HL-60/S4 treated with retinoic acid at 250 ng/mL for 4 days and 3 days (cell line): ENCODE data around the gene EPHB2.

Experiments used
- in situ Hi-C: fragments of 300-500 bp; cut with MboI; formaldehyde crosslinking; loops from 2 replicates; pipeline ENCODE4 v1.7.0; 2022; ENCODE audit warnings: low sequenced_read_pairs

EPHB2 gene

GRCh38 chr1:22777388-22778057 is 66.9 kb downstream of the EPHB2 start:
- in situ Hi-C loops: no loop called here

GRCh38 chr1:22778408-22778807 is 67.8 kb downstream of the EPHB2 start:
- in situ Hi-C loops: no loop called here

GRCh38 chr1:22778862-22779520 is 68.4 kb downstream of the EPHB2 start:
- in situ Hi-C loops: no loop called here

- in situ Hi-C loops: no loop called here
Measured at GRCh38 chr1:22780696-22781095, 70.1 kb downstream of the EPHB2 start.

GRCh38 chr1:22781483-22781882 is 70.8 kb downstream of the EPHB2 start:
- in situ Hi-C loops: no loop called here

DNA sequence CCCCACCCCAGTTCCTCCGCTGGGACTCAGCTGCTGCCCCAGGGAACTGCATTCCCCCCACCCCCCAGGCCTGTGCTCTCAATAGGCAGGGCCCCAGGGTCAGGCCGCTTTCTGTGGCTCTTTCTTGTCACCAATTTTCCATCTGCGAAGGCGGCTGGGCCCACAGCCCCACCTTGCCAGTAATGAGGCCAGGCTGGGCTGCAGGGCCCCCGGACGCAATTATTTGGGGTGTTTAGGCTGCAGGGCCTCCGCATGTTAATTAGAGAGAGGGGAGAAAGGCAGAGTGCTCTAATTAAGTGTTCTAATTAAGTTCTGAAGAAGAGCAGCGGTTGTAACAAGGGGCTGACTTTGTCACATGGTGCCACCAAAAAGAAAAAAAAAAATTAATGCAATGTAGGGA is 71.8 kb downstream of the EPHB2 start:
- in situ Hi-C loops: no loop called here

- in situ Hi-C loops: no loop called here
Measured at GRCh38 chr1:22784317-22784716, 73.7 kb downstream of the EPHB2 start.

GRCh38 chr1:22784737-22785136 is 74.1 kb downstream of the EPHB2 start:
- in situ Hi-C loops: no loop called here

- in situ Hi-C loops: no loop called here
Measured at GRCh38 chr1:22786101-22786500, 75.5 kb downstream of the EPHB2 start.

- in situ Hi-C loops: no loop called here
Measured at GRCh38 chr1:22786719-22787489, 76.3 kb downstream of the EPHB2 start.

GRCh38 chr1:22787636-22788035 is 77.0 kb downstream of the EPHB2 start:
- in situ Hi-C loops: no loop called here

- in situ Hi-C loops: no loop called here
Measured at GRCh38 chr1:22788254-22788661, 77.6 kb downstream of the EPHB2 start.

- in situ Hi-C loops: no loop called here
Measured at GRCh38 chr1:22789356-22789994, 78.8 kb downstream of the EPHB2 start.

GRCh38 chr1:22790232-22791008 is 79.8 kb downstream of the EPHB2 start:
- in situ Hi-C loops: no loop called here

DNA sequence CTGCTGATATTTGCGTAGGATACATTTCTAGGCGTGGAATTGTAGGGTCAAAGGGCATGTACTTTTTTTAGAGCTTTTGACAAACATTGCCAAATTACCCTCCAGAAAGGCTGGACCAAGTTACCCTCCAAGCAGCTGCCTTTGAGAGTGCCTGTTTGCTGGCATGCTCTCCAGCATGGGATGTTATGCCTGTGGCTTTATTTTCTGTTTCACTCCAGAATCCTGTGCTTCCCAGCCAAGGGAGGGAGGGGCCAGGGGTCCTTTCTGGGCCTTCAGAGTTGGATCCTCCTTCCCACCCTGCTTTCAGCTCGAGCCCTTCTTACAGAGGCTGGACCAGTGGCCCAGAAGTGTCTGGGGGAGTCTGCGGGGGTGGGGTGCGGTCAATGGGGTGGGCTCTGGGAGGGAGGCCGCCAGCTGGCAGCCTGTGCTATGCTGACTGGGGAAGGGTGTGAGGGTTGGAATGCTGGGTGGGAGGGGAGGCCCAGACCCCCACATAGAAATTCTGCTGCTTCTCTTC is 81.2 kb downstream of the EPHB2 start:
- in situ Hi-C loops: no loop called here

DNA sequence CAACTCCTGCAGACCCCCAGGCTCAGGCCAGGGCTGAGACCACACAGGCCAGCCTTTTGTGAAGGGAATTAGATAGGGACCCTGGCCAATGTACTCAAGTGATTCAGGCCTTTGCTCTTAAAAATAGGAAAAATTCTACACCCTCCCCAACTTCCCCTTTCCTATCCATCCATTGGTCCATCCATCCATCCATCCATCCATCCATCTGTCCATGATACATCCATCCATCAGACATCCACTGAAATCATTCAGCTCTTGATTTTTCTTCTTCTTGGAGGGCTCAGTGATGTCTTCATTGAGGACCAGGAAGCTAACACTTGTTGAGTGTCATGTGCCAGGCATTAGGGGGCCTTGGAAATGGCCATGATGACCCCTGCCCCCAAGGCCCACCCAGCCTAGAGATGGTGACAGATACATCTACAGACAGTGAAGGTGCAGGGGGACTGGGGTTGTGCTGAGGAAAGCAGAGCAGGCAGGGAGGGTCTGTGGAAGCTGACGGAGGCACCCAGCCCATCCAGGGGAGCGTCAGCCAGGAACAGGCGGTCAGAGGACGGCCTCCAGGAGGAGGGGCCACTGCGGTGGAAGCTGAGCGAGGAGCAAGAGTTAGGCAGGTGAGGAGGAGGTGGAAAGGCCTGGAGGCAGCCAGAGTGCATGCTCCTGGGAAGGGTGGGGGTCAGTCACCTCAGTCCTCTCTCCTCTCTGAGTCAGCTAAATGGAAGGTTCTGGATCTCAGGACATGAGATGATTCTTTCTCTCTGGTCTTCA is 81.9 kb downstream of the EPHB2 start:
- in situ Hi-C loops: no loop called here

GRCh38 chr1:22793647-22794046 is 83.0 kb downstream of the EPHB2 start:
- in situ Hi-C loops: no loop called here

DNA sequence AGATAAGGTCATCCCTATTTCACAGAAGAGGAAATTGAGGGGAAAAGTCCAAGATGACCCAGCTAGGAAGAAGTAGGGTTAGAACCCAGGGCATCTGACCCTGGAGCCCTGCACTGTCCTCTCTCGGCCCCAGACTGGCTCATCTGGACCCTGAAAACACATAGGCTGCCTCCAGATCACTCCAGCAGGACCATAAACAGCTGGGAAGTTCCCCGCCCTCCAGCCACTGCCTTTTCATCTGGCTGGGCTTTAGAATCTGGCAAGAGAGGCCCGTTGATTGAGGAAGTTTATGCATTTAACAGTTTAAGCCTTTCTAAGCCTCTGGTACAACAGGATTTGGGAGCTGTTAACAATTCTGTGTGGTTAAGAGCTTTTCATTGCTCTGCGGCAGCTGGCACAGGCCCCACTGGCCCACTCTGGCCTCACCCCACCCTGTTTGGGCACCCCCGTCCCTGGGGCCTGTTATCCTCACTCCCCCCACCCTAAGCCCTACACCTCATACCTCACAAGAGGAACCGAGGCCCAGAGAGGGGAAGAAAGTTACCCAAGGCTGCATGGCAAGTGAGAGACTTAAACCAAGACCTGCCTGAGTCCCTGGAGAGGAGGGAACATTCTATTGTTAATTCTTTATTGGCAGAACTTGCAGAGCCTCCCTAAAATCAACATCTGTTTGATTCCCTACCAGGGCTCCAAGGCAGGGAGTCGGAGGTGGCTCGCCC is 84.2 kb downstream of the EPHB2 start:
- in situ Hi-C loops: no loop called here

GRCh38 chr1:22795366-22795714 is 84.7 kb downstream of the EPHB2 start:
- in situ Hi-C loops: no loop called here
